HK-2 (cell line): ENCODE data around the gene PLEKHA1.

Experiments used
- DNase-seq: peaks from one replicate; pipeline ENCODE4 v3.0.0-alpha.2; 2018; ENCODE audit not compliant: unreplicated experiment

PLEKHA1 gene

GRCh38 chr10:122480146-122480833, 105.8 kb downstream of the PLEKHA1 start:
- DNase-seq = no peak

- DNase-seq = no peak
Measured at GRCh38 chr10:122481296-122482056, 107.0 kb downstream of the PLEKHA1 start.
